ENCODE measurements around the gene TENM4.

Gene TENM4

GRCh38 chr11:79377406-79377805, 63.4 kb downstream of the TENM4 start:
- DNase-seq (ENCODE audit: low spot score) = no peak
- no peak for TF ChIP-seq CTCF (IDR thresholded peaks at IDR 0.05; ENCODE audit: extremely low read depth, missing control alignments)

- no peak for DNase-seq (ENCODE audit: low spot score)
- no peak for TF ChIP-seq CTCF (IDR thresholded peaks at IDR 0.05; ENCODE audit: extremely low read depth, missing control alignments)
Measured at GRCh38 chr11:79375818-79376550, 64.8 kb downstream of the TENM4 start.

- TF ChIP-seq CTCF (IDR thresholded peaks at IDR 0.05; ENCODE audit: extremely low read depth, missing control alignments) = no peak
- DNase-seq (ENCODE audit: low spot score) = no peak
Measured at GRCh38 chr11:79374727-79375126, 66.1 kb downstream of the TENM4 start.

DNA sequence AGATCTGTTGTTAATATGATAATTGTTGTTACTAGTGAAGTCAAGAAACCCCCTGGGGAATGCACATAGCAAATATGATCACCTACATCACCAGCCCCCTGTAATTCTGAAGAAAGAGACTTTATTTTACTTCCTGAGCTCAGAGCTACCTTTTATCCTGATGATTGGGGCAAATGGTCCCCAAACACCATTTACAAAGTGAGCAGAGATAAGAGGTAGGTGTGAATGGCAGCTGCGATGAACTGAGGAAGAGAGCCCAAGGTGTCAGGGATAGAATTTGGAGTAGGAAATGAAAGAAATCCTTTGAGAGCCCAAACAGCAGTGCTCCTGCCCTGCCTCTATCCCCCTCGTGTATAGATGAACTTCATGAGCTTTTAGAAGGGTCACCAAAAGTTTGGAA, 69.1 kb downstream of the TENM4 start:
- TF ChIP-seq CTCF (IDR thresholded peaks at IDR 0.05; ENCODE audit: extremely low read depth, missing control alignments) = no peak
- no peak for DNase-seq (ENCODE audit: low spot score)

DNA sequence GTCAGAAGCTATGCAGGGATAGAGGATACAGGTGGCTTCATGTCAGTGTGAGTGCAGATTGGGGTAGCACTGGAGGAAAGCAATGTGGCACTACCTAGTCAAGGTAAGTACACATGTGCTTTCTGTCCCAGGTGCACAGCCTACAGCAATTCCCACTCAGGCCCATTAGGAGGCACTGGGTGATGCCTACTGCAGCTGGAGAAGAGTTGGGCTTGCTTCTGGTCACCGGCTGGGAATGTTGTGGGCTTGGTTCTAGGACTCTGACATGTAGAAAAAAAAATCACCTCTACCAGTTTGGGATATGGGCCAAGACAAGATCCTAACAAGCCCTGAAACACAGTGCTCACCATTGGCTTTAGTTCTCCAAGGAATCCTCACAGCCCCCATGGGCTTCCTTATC, 69.7 kb downstream of the TENM4 start:
- TF ChIP-seq CTCF (IDR thresholded peaks at IDR 0.05; ENCODE audit: extremely low read depth, missing control alignments) = no peak
- no peak for DNase-seq (ENCODE audit: low spot score)

DNA sequence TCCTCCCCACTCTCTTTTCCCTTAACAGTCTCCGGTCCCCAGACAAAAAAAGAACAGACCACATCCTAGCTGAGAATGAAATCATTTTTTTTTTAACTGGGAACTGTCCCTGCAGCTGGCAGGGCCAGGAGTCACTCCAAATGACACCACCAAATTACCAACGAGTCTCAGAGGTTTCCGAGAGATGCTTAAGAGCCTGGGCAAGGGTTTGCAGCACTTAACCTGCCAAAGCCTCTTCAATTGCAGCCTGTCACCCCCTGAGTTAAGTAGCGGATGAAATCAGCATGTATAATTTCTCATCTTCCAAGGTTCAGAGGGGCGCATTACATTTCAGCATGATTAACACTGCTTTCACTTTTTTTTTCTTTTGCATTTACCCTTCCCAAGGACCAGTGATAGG, 71.8 kb downstream of the TENM4 start:
- TF ChIP-seq CTCF (IDR thresholded peaks at IDR 0.05; ENCODE audit: extremely low read depth, missing control alignments) = no peak
- no peak for DNase-seq (ENCODE audit: low spot score)

- TF ChIP-seq CTCF (IDR thresholded peaks at IDR 0.05; ENCODE audit: extremely low read depth, missing control alignments) = no peak
- no peak for DNase-seq (ENCODE audit: low spot score)
Measured at GRCh38 chr11:79367844-79368243, 73.0 kb downstream of the TENM4 start.

All from GM20000 (cell line).